Stimulated activated CD4-positive, alpha-beta T cell treated with anti-CD3 and anti-CD28 coated beads, Interleukin-4, amount 100 ng/mL, for 1 hour (primary cell): ENCODE measurements around the gene OR52B6.
"Not testable (repeated sequence)": the region's sequence is repeated elsewhere in the genome, so short reads cannot be mapped to it uniquely, and the experiment has no call there.

Experiments
- DNase-seq: peaks from one replicate; pipeline ENCODE4 v3.0.0-alpha.2; 2020

Gene OR52B6

DNA sequence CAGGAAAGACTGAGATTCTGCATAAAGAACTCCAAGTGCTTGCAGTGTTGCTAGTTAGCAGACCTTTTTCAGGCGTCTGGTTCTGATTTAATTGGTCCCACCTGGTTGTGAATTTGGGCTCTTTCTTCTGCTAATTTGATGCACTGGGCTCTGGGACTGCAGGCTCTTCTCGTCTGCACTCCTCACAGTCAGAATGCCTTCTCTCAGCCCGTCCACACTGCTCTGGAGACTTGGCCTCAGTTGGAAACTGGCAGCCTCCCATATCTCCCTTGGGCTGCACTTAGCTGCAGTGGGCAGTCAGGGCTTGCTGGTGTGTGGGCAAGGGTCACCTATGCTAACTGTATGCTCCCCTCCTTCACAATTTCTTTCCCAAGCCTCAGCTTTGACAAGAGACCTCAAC is 17.3 kb downstream of the OR52B6 start:
- DNase-seq, result no peak

DNA sequence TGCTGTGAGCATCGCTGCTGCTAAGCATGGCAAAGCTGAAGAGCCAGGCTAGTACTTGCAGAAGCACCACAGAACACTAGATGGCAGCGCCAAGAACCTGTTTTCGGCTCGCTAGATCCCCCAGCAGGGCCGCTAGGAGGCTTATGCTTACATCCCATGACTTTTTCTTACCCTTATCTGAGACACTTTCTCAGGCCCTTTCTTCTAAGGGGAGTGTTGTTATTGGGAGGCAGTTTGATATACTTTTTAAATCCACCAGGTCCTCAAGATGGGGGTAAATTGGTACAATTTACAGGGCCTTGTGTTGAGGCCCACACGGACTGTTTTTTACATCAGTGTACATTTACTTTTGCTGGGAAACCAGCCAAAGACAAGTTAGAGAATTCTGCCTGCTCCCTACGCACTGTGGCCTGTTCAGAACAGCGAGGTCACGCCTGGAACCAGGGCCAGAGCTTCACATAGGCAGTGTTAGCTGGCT is 19.7 kb downstream of the OR52B6 start:
- DNase-seq, result peak; percentile 50

DNA sequence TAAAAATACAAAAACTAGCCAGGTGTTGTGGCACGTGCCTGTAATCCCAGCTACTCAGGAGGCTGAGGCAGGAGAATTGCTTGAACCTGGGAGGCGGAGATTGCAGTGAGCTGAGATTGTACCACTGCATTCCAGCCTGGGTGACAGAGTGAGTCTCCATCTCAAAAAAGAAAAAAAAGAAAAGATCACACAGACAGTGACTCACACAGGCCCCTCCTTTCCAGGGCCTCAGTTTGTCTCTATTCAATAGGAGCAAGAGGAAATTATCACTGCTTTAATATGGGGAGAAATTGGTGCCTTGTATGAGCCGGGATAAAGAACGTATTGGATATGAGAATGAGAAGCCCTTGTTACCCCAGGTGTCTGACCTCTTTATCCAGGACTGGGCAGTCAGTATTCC is 22.1 kb downstream of the OR52B6 start:
- DNase-seq, result not testable (repeated sequence)

DNA sequence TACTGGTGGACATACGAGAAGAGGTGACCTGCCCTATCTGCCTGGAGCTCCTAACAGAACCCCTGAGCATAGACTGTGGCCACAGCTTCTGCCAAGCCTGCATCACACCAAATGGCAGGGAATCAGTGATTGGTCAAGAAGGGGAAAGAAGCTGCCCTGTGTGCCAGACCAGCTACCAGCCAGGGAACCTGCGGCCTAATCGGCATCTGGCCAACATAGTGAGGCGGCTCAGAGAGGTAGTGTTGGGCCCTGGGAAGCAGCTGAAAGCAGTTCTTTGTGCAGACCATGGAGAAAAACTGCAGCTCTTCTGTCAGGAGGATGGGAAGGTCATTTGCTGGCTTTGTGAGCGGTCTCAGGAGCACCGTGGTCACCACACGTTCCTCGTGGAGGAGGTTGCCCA is 22.6 kb downstream of the OR52B6 start:
- no peak for DNase-seq

DNA sequence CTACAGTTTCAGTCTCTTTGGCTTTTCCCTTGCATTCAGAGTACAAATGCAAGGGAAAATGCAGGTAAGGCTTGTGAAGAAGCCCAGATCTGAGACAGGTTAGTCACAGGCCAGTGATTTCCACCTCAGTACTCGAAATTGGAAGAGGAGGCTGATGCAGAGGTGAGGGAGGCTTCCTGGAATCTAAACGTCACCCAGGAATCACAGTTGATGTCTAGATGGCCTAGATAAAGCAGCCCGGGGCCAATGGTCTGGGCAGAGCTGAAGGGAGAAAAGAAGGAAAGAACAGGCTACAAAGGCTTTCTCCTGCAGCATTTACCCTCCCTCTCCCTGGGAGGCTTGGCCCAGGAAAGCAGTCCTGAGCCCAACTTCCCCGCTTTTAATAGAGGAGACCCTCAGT is 24.2 kb downstream of the OR52B6 start:
- DNase-seq, result no peak

DNA sequence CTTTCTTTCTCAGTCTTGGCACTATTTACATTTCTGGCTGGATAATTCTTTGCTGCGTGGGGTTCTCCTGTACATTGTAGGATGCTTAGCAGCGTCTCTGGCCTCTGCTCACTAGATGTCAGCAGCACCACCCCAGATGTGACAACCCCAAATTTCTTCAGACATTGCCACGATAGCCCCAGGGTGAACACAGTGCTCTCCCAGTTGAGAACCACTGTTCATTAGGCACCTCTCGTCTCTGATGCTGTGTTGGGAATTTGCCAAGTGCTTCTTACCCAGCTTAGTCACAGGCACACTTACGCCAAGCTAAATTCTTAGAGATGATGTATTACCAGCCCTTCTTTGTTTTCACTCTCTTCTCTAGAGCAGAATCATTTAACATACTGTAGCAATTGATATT is 25.2 kb downstream of the OR52B6 start:
- DNase-seq, result no peak

DNA sequence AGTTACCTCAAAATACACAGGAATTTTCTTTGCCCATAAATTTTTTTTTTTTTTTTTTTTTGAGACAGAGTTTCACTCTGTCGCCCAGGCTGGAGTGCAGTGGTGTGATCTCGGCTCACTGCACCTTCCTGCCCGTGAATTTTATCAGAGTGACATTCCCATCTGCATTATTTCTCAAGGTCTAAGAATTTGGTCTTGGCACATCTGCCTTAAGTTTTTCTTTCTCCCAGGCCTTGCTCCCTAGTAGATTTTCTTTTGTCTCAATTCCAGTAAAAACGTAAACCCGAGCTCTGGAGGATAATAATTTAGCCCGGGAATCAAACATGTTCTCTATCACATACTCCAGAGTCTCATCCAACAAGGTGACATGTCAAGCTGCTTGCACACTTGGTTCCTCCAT is 28.1 kb downstream of the OR52B6 start:
- DNase-seq, result no peak

DNA sequence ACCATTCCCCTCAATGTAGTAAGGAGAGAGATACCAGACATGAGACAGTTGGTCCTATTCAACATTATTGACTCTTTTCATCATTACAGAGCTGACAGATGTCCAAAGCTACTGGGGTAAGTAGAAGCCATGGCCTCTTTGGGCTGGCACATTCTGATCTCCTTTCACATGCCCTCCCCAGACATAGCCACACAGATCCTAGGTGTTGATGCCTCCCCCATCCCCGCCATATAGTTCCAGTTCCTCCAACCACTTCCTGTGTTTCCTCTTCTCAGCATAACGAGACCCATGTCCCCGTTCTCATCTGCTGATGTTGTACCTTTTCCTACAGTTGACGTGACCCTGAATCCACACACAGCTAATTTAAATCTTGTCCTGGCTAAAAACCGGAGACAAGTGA is 29.8 kb downstream of the OR52B6 start:
- no peak for DNase-seq

DNA sequence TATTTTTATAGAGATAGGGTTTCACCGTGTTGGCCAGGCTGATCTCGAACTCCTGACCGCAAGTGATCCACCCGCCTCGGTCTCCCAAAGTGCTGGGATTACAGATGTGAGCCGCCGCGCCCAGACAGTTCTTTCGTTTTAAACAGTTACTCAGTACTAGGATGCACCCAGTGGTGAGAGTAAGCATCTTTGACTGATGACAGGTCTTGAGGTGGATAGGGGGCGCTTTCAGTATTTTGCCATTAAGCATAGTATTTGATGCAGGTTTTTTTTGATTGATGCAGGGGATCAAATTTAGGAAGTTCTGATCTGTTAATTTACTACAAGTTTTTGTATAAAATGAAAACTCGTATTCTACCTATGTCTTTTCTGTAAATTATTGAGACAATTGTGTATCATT is 30.9 kb downstream of the OR52B6 start:
- DNase-seq, result no peak

DNA sequence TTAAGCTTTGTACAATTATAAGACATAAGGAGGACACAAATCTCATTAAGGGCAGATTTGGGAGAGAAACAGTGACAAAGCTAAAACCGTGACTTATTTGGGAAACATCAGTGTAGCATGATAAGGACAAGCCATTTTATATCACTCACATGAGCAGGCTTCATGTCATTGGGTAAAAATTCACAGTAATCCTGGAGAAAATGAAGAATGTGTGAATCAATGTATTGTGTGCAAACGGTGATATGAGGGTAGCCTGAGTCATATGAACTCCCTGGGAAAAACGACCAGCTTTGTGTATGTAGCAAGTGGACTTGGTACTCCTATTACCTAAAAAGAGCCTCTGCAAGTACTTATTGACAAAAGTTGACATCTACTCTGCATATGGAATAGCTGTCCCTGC is 38.1 kb downstream of the OR52B6 start:
- DNase-seq, result no peak

DNA sequence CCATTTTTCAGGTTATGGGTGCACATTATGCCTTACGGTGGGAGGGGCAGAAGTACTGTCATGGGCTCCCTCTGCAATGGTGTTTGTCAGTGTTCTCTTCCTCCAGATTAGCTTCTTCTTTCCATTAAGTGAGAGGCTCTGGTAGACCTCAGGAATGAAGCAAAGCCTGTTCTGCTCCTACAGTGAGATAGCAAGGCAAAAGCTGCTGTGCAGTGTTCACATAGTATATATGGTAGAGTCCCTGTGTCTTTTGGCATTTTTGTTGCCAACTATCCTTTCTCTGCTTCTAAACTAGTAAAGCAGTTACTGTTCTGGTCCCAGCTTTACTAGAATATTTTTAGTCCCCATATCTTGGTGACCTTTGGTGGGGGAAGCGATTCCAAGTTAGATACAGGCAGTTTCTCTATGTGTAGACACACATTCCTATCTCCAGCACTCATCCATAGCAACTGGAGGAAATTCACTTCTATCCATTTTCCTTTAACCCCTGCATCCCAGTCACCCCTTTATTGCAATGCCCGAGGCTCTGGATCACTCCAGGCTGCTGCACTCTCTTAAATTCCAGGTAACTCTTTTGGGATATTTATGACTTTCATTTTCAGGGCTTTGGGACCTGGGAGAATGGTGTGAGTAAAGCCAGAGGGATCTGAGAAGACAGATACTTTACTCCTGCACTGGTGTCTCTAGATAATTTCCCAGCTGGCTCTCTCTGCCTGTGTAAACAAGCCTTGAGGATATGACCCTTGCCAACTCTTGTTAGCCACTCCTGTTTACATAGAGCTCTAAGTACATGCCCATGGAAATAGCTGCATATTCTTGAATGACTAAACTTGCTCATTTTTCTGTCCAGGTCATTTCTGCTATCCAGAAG is 40.2 kb downstream of the OR52B6 start:
- no peak for DNase-seq

DNA sequence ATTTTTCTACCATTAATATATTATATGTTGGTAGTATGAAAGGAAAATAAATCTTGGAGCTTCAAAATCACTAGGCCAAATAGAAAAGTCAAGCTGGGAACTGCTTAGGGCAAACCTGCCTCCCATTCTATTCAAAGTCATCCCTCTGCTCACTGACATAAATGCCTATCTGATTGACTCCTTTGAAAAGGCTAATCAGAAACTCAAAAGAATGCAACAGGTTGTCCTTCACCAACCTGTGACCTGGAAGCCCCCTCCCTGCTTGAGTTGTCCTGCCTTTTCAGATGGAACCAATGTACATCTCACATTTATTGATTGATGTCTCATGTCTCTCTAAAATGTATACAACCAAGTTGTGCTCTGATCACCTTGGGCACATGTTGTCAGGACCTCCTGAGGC is 40.9 kb downstream of the OR52B6 start:
- no peak for DNase-seq

DNA sequence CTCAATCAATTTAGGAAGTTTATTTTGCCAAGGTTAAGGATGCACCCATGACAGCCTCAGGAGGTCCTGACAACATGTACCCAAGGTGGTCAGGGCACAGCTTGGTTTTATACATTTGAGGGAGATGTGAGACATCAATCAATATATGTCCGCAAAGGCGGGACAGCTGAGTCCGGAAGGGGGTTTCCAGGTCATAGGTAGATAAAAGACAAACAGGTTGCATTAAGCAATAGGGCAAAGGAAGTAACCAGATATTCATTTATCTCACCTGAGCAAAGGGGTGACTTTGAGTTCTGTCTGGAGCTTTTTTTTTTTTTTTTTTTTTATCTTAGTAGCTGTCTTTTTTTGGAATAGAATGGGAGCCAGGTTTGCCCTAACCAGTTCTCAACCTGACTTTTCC is 42.1 kb downstream of the OR52B6 start:
- no peak for DNase-seq

DNA sequence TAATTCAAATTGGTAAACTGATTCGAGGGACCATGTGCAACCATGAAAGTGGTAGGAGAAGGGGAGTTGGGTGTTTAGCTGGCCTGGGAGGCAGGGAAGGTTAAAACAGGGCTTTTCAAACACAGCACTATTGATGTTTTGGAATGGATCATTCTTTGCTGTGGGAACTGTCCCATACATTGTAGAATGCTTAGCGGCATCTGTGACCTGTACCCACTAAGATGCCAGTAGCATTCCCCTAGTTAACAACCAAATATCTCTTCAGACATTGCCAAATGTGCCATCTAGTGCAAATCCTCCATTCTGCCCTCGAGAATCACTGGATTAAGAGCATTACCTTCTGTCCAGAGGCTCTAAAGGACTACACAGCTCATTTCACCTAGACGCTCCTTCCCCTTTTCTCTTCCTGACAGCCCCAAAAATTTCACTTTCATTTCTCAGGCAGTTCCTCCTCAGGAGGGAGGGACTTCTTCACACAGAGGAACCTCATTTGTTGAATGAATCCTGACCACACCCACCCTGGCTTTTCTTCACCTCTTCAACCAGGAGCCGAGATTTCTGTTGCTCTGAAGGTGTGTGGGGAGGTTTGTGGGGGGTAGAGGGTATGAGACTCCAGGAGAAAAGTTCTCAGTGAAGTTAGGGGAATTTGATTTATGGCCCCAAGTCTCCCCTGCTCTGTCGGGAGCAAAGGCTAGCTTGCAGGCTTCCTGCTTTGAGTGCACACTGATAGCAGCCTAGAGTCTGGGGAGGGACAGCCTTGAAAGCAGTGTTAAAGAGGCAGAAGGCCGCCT is 44.0 kb downstream of the OR52B6 start, which contains the start of gene TRIM34:
TRIM34 (plus strand) TSS at position 513 of the 791 bp plus-strand sequence. CDS start 7,331 bp downstream, outside the sequence.
- DNase-seq, result peak; percentile 30

DNA sequence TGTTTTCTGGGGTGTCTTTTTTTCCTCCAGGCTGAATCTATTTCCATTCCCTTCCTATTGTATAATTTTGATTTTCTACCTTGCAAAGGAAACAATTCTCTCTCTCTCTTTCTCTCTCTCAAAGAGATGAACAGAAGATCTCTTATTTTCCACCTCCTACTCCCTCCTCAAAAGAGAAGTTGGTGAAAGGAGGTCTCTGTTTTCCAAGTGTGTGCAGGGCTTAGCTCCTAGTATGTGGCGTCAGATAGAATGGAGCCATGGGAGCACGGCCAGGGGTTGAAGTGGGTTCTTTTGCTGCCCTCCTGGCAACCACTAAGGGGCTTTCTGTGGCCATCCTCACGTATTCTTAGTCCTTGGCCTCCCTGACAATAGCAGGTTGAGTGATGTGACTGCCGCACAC is 44.6 kb downstream of the OR52B6 start:
- DNase-seq, result no peak

DNA sequence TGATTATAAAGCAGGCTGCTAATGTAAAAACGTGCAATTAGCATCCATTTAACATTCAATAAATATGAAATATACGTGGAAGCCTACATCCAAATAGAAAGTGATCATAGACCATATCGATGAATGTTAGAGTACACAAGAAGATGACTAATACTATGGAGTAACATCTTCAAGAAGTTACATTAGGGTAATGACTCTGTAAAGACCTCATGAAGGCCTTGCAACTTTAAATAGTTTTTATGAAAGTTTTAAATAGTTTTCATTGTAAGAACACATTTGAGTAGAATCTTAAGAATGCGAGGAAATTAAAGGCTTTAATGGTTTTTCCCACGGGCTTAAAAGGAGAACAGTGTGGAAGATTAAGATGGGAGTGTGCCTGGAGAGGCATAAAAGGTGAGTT is 45.5 kb downstream of the OR52B6 start:
- no peak for DNase-seq

DNA sequence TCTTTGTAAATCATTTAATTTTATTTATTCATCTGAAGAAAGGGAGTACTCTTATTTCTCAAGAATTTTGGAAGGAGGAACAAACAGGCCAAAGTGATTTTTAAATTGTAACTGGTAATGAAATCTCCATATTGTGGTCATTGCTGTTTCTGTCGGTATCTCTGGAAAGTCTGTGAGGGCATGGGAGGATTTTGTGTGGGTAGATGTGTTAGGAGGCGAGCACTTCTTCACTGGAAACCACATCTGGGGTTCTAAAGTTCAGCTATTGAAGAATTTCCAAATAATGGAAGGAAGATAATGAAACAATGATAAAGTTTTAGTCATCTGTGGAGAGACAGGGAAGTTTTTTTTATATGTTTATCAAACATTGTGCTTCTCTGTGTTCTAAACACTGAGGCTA is 50.7 kb downstream of the OR52B6 start:
- no peak for DNase-seq
